Subcutaneous abdominal adipose tissue (tissue), 5 donors: ENCODE results near the gene SLC28A3.
A peak's percentile ranks its signal among the peaks of the same experiment; 100 is the strongest.
"Not testable (repeated sequence)": the region's sequence is repeated elsewhere in the genome, so short reads cannot be mapped to it uniquely, and the experiment has no call there.

Experiments
- H3K27ac ChIP-seq: one replicate; pipeline ENCODE4 v1.7.0; 2013; ENCODE audit warnings: low read depth, mild to moderate bottlenecking, inconsistent platforms, low read length, moderate library complexity
- H3K27me3 ChIP-seq, 5 donors: one replicate each; pipeline ENCODE4 v1.7.0; 2013; ENCODE audit warnings: low read length in 5 of 5, inconsistent platforms in 1 of 5; ENCODE audit not compliant: control insufficient read depth in 5 of 5, insufficient read depth in 4 of 5
- H3K36me3 ChIP-seq, 5 donors: one replicate each; pipeline ENCODE4 v1.7.0; 2013; ENCODE audit warnings: low read length in 5 of 5; ENCODE audit not compliant: control insufficient read depth in 5 of 5, insufficient read depth in 5 of 5
- H3K4me1 ChIP-seq, 5 donors: one replicate each; pipeline ENCODE4 v1.7.0; 2013; ENCODE audit warnings: low read length in 5 of 5, mild to moderate bottlenecking in 3 of 5, moderate library complexity in 1 of 5; ENCODE audit not compliant: control insufficient read depth in 5 of 5, insufficient read depth in 5 of 5
- H3K4me3 ChIP-seq, 5 donors: one replicate each; pipeline ENCODE4 v1.7.0; 2013; ENCODE audit warnings: low read length in 5 of 5, low read depth in 1 of 5
- H3K9ac ChIP-seq, 5 donors: one replicate each; pipeline ENCODE4 v1.7.0; 2013; ENCODE audit warnings: low read length in 5 of 5, mild to moderate bottlenecking in 4 of 5, moderate library complexity in 3 of 5
- H3K9me3 ChIP-seq, 5 donors: one replicate each; pipeline ENCODE4 v1.7.0; 2013; ENCODE audit warnings: low read length in 5 of 5; ENCODE audit not compliant: control insufficient read depth in 5 of 5
- donor health status: healthy.
- donor health status: healthy.
- donor health status: healthy.
- donor health status: healthy.
- donor health status: healthy.

The SLC28A3 gene

GRCh38 chr9:84375954-84376353 is 35.4 kb upstream of the SLC28A3 start:
- Histone ChIP-seq H3K27me3 (no peaks in the 10 kb centered on the region), H3K4me1 (peaks cover 0 to 13% (median 5%) of the 10 kb centered on the region in 5 donors), H3K4me3 (no peak overlapping the region), H3K36me3 (no peaks in the 10 kb centered on the region), H3K9ac (no peak overlapping the region), H3K27ac (no peak overlapping the region), H3K9me3 (no peaks in the 10 kb centered on the region)

- Histone ChIP-seq H3K27me3 (no peaks in the 10 kb centered on the region), H3K9me3 (no peaks in the 10 kb centered on the region), H3K9ac (no peak overlapping the region), H3K27ac (no peak overlapping the region), H3K4me1 (peaks cover 0 to 13% (median 5%) of the 10 kb centered on the region in 5 donors), H3K4me3 (no peak overlapping the region), H3K36me3 (no peaks in the 10 kb centered on the region)
Observed at GRCh38 chr9:84374516-84374915, 34.0 kb upstream of the SLC28A3 start.

GRCh38 chr9:84374013-84374412 is 33.5 kb upstream of the SLC28A3 start:
- Histone ChIP-seq H3K27ac (no peak overlapping the region), H3K36me3 (no peaks in the 10 kb centered on the region), H3K27me3 (no peaks in the 10 kb centered on the region), H3K9ac (no peak overlapping the region), H3K4me1 (peaks cover 0 to 13% (median 5%) of the 10 kb centered on the region in 5 donors), H3K9me3 (no peaks in the 10 kb centered on the region), H3K4me3 (no peak overlapping the region)

GRCh38 chr9:84371737-84372136 is 31.2 kb upstream of the SLC28A3 start:
- H3K27me3 ChIP-seq, result no peaks in the 10 kb centered on the region
- no peaks in the 10 kb centered on the region for H3K9me3 ChIP-seq
- H3K9ac ChIP-seq, result no peak overlapping the region
- H3K4me1 ChIP-seq, result peaks cover 0 to 13% (median 5%) of the 10 kb centered on the region in 5 donors
- peak overlapping the region; percentile 16 for H3K27ac ChIP-seq
- H3K36me3 ChIP-seq, result no peaks in the 10 kb centered on the region
- no peak overlapping the region for H3K4me3 ChIP-seq

- Histone ChIP-seq H3K27me3 (no peaks in the 10 kb centered on the region), H3K4me3 (no peak overlapping the region), H3K4me1 (peaks cover 0 to 13% (median 5%) of the 10 kb centered on the region in 5 donors), H3K36me3 (no peaks in the 10 kb centered on the region), H3K27ac (no peak overlapping the region), H3K9me3 (no peaks in the 10 kb centered on the region), H3K9ac (no peak overlapping the region)
Observed at GRCh38 chr9:84368601-84369000, 28.0 kb upstream of the SLC28A3 start.

- H3K36me3 ChIP-seq, H3K4me3 ChIP-seq, H3K27ac ChIP-seq, H3K9ac ChIP-seq, H3K9me3 ChIP-seq, H3K27me3 ChIP-seq: not testable (repeated sequence)
- H3K4me1 ChIP-seq, result peaks cover 0 to 13% (median 5%) of the 10 kb centered on the region in 5 donors
Observed at GRCh38 chr9:84367726-84368125, 27.2 kb upstream of the SLC28A3 start.

- H3K36me3 ChIP-seq, result no peaks in the 10 kb centered on the region
- peaks cover 0 to 5% (median under 1%) of the 10 kb centered on the region in 5 donors for H3K4me1 ChIP-seq
- H3K4me3 ChIP-seq, result no peak overlapping the region
- H3K27me3 ChIP-seq, result no peaks in the 10 kb centered on the region
- H3K27ac ChIP-seq, result no peak overlapping the region
- H3K9me3 ChIP-seq, result no peaks in the 10 kb centered on the region
- no peak overlapping the region for H3K9ac ChIP-seq
Observed at GRCh38 chr9:84366683-84367082, 26.1 kb upstream of the SLC28A3 start.

- H3K9me3 ChIP-seq, H3K9ac ChIP-seq: not testable (repeated sequence)
Observed at GRCh38 chr9:84364894-84365490, 24.4 kb upstream of the SLC28A3 start.

GRCh38 chr9:84361645-84362044 is 21.1 kb upstream of the SLC28A3 start:
- Histone ChIP-seq H3K4me3 (no peak overlapping the region), H3K9ac (no peak overlapping the region)

More at GRCh38 chr9:84364894-84365490, 24.4 kb upstream of the SLC28A3 start:
- H3K4me3 ChIP-seq, H3K4me1 ChIP-seq, H3K27me3 ChIP-seq, H3K27ac ChIP-seq, H3K36me3 ChIP-seq: not testable (repeated sequence)

GRCh38 chr9:84357275-84357674 is 16.7 kb upstream of the SLC28A3 start:
- no peaks in the 10 kb centered on the region for H3K27me3 ChIP-seq
- H3K9ac ChIP-seq, result no peak overlapping the region
- no peaks in the 10 kb centered on the region for H3K9me3 ChIP-seq
- H3K27ac ChIP-seq, result no peak overlapping the region
- no peaks in the 10 kb centered on the region for H3K4me1 ChIP-seq
- H3K4me3 ChIP-seq, result no peak overlapping the region
- no peaks in the 10 kb centered on the region for H3K36me3 ChIP-seq

More at GRCh38 chr9:84361645-84362044, 21.1 kb upstream of the SLC28A3 start:
- H3K27ac ChIP-seq, result no peak overlapping the region
- H3K36me3 ChIP-seq, result no peaks in the 10 kb centered on the region
- no peaks in the 10 kb centered on the region for H3K4me1 ChIP-seq
- H3K27me3 ChIP-seq, result no peaks in the 10 kb centered on the region
- no peaks in the 10 kb centered on the region for H3K9me3 ChIP-seq
